ENCODE measurements around the gene ZBTB7A. TPM values are rescaled to one million over a fixed set of nuclear protein-coding genes. Genes with fewer than 3 reads are reported as not detected.
A peak's percentile ranks its signal among the peaks of the same experiment; 100 is the strongest.

The ZBTB7A gene
- 8.8 TPM for polyA plus RNA-seq (2013, experiment 1 of 2)
- polyA plus RNA-seq (2013, experiment 2 of 2): 8.8 TPM

DNA sequence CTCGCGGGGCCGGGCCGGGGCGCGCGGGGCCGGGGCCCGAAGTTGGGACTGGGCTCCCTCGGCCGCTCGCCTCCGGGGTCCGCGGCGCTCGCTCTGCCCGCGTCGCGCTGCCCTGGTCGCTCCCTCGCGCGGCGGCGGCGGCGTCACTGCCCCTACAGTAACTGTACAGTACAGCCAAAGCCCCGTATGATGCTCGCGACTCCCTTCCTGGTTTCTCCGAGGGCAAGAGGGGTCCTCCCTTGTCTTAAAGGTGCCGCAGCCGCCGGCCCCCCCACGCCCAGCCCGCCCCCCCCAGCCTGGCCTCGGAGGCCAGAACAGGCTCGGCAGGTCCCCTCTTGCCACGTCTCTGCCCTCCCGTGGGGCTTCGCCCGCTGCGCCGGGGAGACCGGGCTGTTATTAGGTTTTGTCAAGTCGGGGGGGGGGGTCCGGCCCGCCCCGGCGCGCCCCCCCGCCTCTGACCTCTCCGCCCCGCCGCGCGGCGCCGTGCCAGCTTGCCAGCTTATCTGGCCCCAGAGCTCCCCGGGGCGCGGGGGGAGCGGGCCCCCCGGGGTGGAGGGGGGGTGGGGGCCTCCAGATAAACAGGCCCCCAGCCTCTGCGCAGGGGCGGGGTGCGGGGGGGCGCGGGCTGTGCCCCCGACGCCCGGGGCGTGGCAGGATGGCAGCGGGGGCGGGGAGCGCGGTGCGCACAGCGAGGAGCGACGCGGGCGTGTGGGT, at the start of gene ZBTB7A:
TSS of gene ZBTB7A (minus strand) at position 218 of the 714 bp plus-strand sequence. CDS start 11,667 bp downstream, outside the sequence.
- peaks cover 6% of the 10 kb centered on the region for H3K27me3 ChIP-seq (ENCODE audit: insufficient read depth, low read length, poor library complexity)
- H3K23ac ChIP-seq (ENCODE audit: low read length): no peak within 1 kb of the TSS
- peak within 1 kb of the TSS; percentile 41 for H3K4me3 ChIP-seq (ENCODE audit: low read length)
- H3K27ac ChIP-seq (ENCODE audit: low read depth, low read length): no peak within 1 kb of the TSS
- H3K4me1 ChIP-seq (ENCODE audit: control insufficient read depth, low read depth, low read length): no peaks in the 10 kb centered on the region
- H2BK5ac ChIP-seq (ENCODE audit: low read length): no peak within 1 kb of the TSS
- H3K56ac ChIP-seq (ENCODE audit: low read length): peak within 1 kb of the TSS; percentile 87
- peak; percentile 63 for DNase-seq
- H4K5ac ChIP-seq (ENCODE audit: low read length): no peak within 1 kb of the TSS
- H2AK5ac ChIP-seq (ENCODE audit: low read length): no peak within 1 kb of the TSS
- H3K79me2 ChIP-seq (ENCODE audit: control insufficient read depth, insufficient read depth, low read length): peaks cover 33% of the 10 kb centered on the region
- peak within 1 kb of the TSS; percentile 43 for H3K4me2 ChIP-seq (ENCODE audit: low read length)
- H2BK120ac ChIP-seq (ENCODE audit: low read depth, low read length): peak within 1 kb of the TSS; percentile 62
- H2BK15ac ChIP-seq (replicated peaks; ENCODE audit: low read depth): no peak within 1 kb of the TSS
- peak within 1 kb of the TSS; percentile 90 for H3K4ac ChIP-seq (ENCODE audit: low read depth, low read length)
- peaks cover 5% of the 10 kb centered on the region for H3K79me1 ChIP-seq (ENCODE audit: low read length)
- peak within 1 kb of the TSS; percentile 99 for H3K18ac ChIP-seq (ENCODE audit: low read length)
- peak within 1 kb of the TSS; percentile 57 for H4K8ac ChIP-seq (ENCODE audit: low read depth, low read length)
- H3K9ac ChIP-seq (ENCODE audit: low read length): peak within 1 kb of the TSS; percentile 68
- peaks cover 1% of the 10 kb centered on the region for H3K36me3 ChIP-seq (ENCODE audit: control insufficient read depth, insufficient read depth, low read length)
- no CpG with 5 or more reads among the region's 85 CpGs for WGBS (ENCODE audit: extremely low coverage, insufficient coverage, low lambda C conversion rate)

GRCh38 chr19:4115818-4116385, 49.2 kb upstream of the ZBTB7A start:
- Histone ChIP-seq H3K79me1 (ENCODE audit: low read length) (peaks cover 4% of the 10 kb centered on the region), H2BK15ac (replicated peaks; ENCODE audit: low read depth) (no peak overlapping the region), H3K27ac (ENCODE audit: low read depth, low read length) (no peak overlapping the region), H3K79me2 (ENCODE audit: control insufficient read depth, insufficient read depth, low read length) (peaks cover under 1% of the 10 kb centered on the region), H3K9ac (ENCODE audit: low read length) (no peak overlapping the region), H3K4me3 (ENCODE audit: low read length) (no peak overlapping the region), H3K4ac (ENCODE audit: low read depth, low read length) (no peak overlapping the region), H3K4me2 (ENCODE audit: low read length) (no peak overlapping the region), H3K4me1 (ENCODE audit: control insufficient read depth, low read depth, low read length) (no peaks in the 10 kb centered on the region), H3K36me3 (ENCODE audit: control insufficient read depth, insufficient read depth, low read length) (peaks cover 8% of the 10 kb centered on the region), H3K23ac (ENCODE audit: low read length) (no peak overlapping the region), H3K27me3 (ENCODE audit: insufficient read depth, low read length, poor library complexity) (no peaks in the 10 kb centered on the region), H4K8ac (ENCODE audit: low read depth, low read length) (no peak overlapping the region), H3K56ac (ENCODE audit: low read length) (no peak overlapping the region), H4K5ac (ENCODE audit: low read length) (no peak overlapping the region), H2BK5ac (ENCODE audit: low read length) (no peak overlapping the region), H3K18ac (ENCODE audit: low read length) (no peak overlapping the region), H2AK5ac (ENCODE audit: low read length) (no peak overlapping the region), H2BK120ac (ENCODE audit: low read depth, low read length) (no peak overlapping the region)
- no peak for DNase-seq
- whole genome bisulfite sequencing (ENCODE audit: extremely low coverage, insufficient coverage, low lambda C conversion rate): no CpG with 5 or more reads among the region's 13 CpGs

- Histone ChIP-seq H4K5ac (ENCODE audit: low read length) (no peak overlapping the region), H2BK15ac (replicated peaks; ENCODE audit: low read depth) (no peak overlapping the region), H3K4ac (ENCODE audit: low read depth, low read length) (no peak overlapping the region), H3K18ac (ENCODE audit: low read length) (no peak overlapping the region), H2BK5ac (ENCODE audit: low read length) (no peak overlapping the region), H3K4me1 (ENCODE audit: control insufficient read depth, low read depth, low read length) (no peaks in the 10 kb centered on the region), H3K36me3 (ENCODE audit: control insufficient read depth, insufficient read depth, low read length) (peaks cover 10% of the 10 kb centered on the region), H3K56ac (ENCODE audit: low read length) (no peak overlapping the region), H4K8ac (ENCODE audit: low read depth, low read length) (no peak overlapping the region), H3K4me2 (ENCODE audit: low read length) (no peak overlapping the region), H3K27me3 (ENCODE audit: insufficient read depth, low read length, poor library complexity) (no peaks in the 10 kb centered on the region), H3K79me1 (ENCODE audit: low read length) (peaks cover 4% of the 10 kb centered on the region), H3K27ac (ENCODE audit: low read depth, low read length) (no peak overlapping the region), H2AK5ac (ENCODE audit: low read length) (no peak overlapping the region), H3K9ac (ENCODE audit: low read length) (no peak overlapping the region), H3K79me2 (ENCODE audit: control insufficient read depth, insufficient read depth, low read length) (no peaks in the 10 kb centered on the region), H3K4me3 (ENCODE audit: low read length) (no peak overlapping the region), H2BK120ac (ENCODE audit: low read depth, low read length) (no peak overlapping the region), H3K23ac (ENCODE audit: low read length) (no peak overlapping the region)
- DNase-seq: no peak
- no CpG with 5 or more reads among the region's 27 CpGs for WGBS (ENCODE audit: extremely low coverage, insufficient coverage, low lambda C conversion rate)
Measured at GRCh38 chr19:4115050-4115817, 48.5 kb upstream of the ZBTB7A start.

- H2BK5ac ChIP-seq (ENCODE audit: low read length): no peak overlapping the region
- no peak overlapping the region for H4K5ac ChIP-seq (ENCODE audit: low read length)
- H3K36me3 ChIP-seq (ENCODE audit: control insufficient read depth, insufficient read depth, low read length): peaks cover 10% of the 10 kb centered on the region
- WGBS (ENCODE audit: extremely low coverage, insufficient coverage, low lambda C conversion rate): no CpG with 5 or more reads among the region's 19 CpGs
- H2BK120ac ChIP-seq (ENCODE audit: low read depth, low read length): no peak overlapping the region
- no peaks in the 10 kb centered on the region for H3K4me1 ChIP-seq (ENCODE audit: control insufficient read depth, low read depth, low read length)
- DNase-seq: no peak
- H4K8ac ChIP-seq (ENCODE audit: low read depth, low read length): no peak overlapping the region
- no peak overlapping the region for H3K56ac ChIP-seq (ENCODE audit: low read length)
- no peak overlapping the region for H3K4me3 ChIP-seq (ENCODE audit: low read length)
- H2BK15ac ChIP-seq (replicated peaks; ENCODE audit: low read depth): no peak overlapping the region
- no peak overlapping the region for H3K9ac ChIP-seq (ENCODE audit: low read length)
- H3K27me3 ChIP-seq (ENCODE audit: insufficient read depth, low read length, poor library complexity): no peaks in the 10 kb centered on the region
- H3K79me2 ChIP-seq (ENCODE audit: control insufficient read depth, insufficient read depth, low read length): no peaks in the 10 kb centered on the region
- no peak overlapping the region for H3K4ac ChIP-seq (ENCODE audit: low read depth, low read length)
- H2AK5ac ChIP-seq (ENCODE audit: low read length): no peak overlapping the region
- H3K23ac ChIP-seq (ENCODE audit: low read length): no peak overlapping the region
- no peak overlapping the region for H3K4me2 ChIP-seq (ENCODE audit: low read length)
- no peak overlapping the region for H3K27ac ChIP-seq (ENCODE audit: low read depth, low read length)
- no peak overlapping the region for H3K18ac ChIP-seq (ENCODE audit: low read length)
- peaks cover 2% of the 10 kb centered on the region for H3K79me1 ChIP-seq (ENCODE audit: low read length)
Measured at GRCh38 chr19:4114181-4114580, 47.5 kb upstream of the ZBTB7A start.

GRCh38 chr19:4113398-4114088, 46.8 kb upstream of the ZBTB7A start:
- no CpG with 5 or more reads among the region's 22 CpGs for WGBS (ENCODE audit: extremely low coverage, insufficient coverage, low lambda C conversion rate)
- Histone ChIP-seq H2AK5ac (ENCODE audit: low read length) (no peak overlapping the region), H3K4ac (ENCODE audit: low read depth, low read length) (no peak overlapping the region), H4K5ac (ENCODE audit: low read length) (no peak overlapping the region), H3K18ac (ENCODE audit: low read length) (no peak overlapping the region), H3K9ac (ENCODE audit: low read length) (no peak overlapping the region), H3K79me1 (ENCODE audit: low read length) (no peaks in the 10 kb centered on the region), H2BK15ac (replicated peaks; ENCODE audit: low read depth) (no peak overlapping the region), H3K79me2 (ENCODE audit: control insufficient read depth, insufficient read depth, low read length) (no peaks in the 10 kb centered on the region), H4K8ac (ENCODE audit: low read depth, low read length) (no peak overlapping the region), H2BK5ac (ENCODE audit: low read length) (no peak overlapping the region), H3K4me2 (ENCODE audit: low read length) (no peak overlapping the region), H3K4me3 (ENCODE audit: low read length) (no peak overlapping the region), H3K56ac (ENCODE audit: low read length) (no peak overlapping the region), H3K27me3 (ENCODE audit: insufficient read depth, low read length, poor library complexity) (no peaks in the 10 kb centered on the region), H3K4me1 (ENCODE audit: control insufficient read depth, low read depth, low read length) (no peaks in the 10 kb centered on the region), H3K36me3 (ENCODE audit: control insufficient read depth, insufficient read depth, low read length) (peaks cover 10% of the 10 kb centered on the region), H3K27ac (ENCODE audit: low read depth, low read length) (no peak overlapping the region), H2BK120ac (ENCODE audit: low read depth, low read length) (no peak overlapping the region), H3K23ac (ENCODE audit: low read length) (no peak overlapping the region)
- DNase-seq: no peak

Data from mesendoderm (in vitro differentiated cells).